Measurements from ENCODE around the gene RNF38. TPM values are rescaled to one million over a fixed set of nuclear protein-coding genes. Genes with fewer than 3 reads are reported as not detected.
A peak's percentile ranks its signal among the peaks of the same experiment; 100 is the strongest.
"Not testable (repeated sequence)": the region's sequence is repeated elsewhere in the genome, so short reads cannot be mapped to it uniquely, and the experiment has no call there.

The RNF38 gene
- total RNA-seq, 6 experiments from 2014 or later = 6.8 to 13.5 (median 11.9) TPM

DNA sequence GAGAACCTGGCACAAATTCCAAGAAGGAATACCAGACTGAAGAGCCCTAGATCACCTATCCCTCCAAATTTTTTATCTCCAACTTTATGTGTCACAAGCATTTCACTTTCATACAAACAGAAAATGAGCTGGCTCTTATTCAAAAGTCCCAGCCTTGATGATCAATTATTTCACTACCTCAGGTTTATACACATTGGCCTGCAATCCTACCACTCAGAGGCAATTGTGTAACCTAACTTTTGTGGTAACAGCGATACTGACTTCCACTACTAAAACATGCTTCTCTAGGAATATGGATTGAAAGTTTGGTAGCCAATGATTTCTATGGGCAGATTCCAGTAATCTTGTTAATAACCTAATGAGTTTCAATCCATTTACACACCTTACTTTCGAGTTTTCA, 10.5 kb downstream of the RNF38 start:
- TF ChIP-seq, protein P1, sequence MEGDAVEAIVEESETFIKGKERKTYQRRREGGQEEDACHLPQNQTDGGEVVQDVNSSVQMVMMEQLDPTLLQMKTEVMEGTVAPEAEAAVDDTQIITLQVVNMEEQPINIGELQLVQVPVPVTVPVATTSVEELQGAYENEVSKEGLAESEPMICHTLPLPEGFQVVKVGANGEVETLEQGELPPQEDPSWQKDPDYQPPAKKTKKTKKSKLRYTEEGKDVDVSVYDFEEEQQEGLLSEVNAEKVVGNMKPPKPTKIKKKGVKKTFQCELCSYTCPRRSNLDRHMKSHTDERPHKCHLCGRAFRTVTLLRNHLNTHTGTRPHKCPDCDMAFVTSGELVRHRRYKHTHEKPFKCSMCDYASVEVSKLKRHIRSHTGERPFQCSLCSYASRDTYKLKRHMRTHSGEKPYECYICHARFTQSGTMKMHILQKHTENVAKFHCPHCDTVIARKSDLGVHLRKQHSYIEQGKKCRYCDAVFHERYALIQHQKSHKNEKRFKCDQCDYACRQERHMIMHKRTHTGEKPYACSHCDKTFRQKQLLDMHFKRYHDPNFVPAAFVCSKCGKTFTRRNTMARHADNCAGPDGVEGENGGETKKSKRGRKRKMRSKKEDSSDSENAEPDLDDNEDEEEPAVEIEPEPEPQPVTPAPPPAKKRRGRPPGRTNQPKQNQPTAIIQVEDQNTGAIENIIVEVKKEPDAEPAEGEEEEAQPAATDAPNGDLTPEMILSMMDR (IDR thresholded peaks at IDR 0.05) = no peak
- TF ChIP-seq POLR2A (IDR thresholded peaks at IDR 0.05) = no peak
- ATAC-seq = peak; percentile 59 to 81 (median 66)
- Histone ChIP-seq H3K4me1 (peaks cover 0 to 11% (median 3%) of the 10 kb centered on the region in 4 donors), H3K36me3 (peaks cover 0 to 4% (median 0%) of the 10 kb centered on the region in 4 donors), H3K9me3 (no peaks in the 10 kb centered on the region), H3K4me3 (no peak overlapping the region), H3K27me3 (no peaks in the 10 kb centered on the region), H3K27ac (no peak overlapping the region)
- 29% methylated on average over 2 of the region's 2 CpGs for WGBS (ENCODE audit: insufficient coverage, low coverage, low lambda C conversion rate, missing lambda C conversion rate)
- intact Hi-C loops (cut with DNase I) = no loop called here
- no peak for DNase-seq

DNA sequence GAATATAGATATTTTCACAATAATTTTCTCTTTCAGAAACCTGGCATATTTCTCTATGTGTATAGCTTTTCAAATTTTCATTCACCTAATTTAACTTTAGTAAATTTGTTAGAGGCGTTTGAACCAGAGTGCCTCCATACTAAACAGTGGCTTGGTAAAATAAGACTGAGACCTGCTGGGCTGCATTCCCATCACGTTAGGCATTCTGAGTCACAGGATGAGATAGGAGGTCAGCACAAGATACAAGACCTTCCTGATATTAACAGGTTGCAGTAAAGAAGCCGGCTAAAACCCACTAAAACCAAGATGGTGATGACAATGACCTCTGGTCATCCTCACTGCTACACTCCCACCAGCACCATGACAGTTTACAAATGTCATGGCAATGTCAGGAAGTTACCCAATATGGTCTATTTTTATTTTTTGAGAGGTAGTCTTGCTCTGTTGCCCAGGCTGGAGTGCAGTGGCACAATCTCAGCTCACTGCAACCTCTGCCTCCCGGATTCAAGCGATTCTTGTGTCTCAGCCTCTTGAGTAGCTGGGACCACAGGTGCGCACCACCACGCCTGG, 13.6 kb downstream of the RNF38 start:
- 71% methylated on average over 7 of the region's 7 CpGs for WGBS (ENCODE audit: insufficient coverage, low coverage, low lambda C conversion rate, missing lambda C conversion rate)
- ATAC-seq; H3K27ac ChIP-seq; intact Hi-C loops (cut with DNase I); DNase-seq; H3K36me3 ChIP-seq; H3K4me3 ChIP-seq; H3K9me3 ChIP-seq; H3K27me3 ChIP-seq: not testable (repeated sequence)
- H3K4me1 ChIP-seq = peaks cover 0 to 11% (median 3%) of the 10 kb centered on the region in 4 donors

DNA sequence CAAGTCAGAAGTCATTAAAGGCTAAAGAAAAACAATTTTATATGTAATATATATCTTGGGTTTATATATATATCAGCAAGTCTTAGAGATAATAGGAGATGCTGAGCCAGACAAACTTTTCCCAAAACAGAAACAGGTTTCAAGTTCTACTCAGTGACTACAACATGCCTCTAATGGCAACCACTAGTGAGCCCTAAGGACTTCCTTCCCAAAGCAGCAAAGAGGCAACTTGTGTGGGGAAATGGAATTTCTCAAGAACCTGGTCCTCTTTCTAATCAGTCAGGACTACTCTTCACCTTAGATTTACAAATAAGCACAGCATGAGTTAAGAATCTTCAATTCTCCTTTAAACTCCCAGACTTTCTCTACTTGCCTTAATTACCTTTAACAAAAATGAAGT, 17.6 kb downstream of the RNF38 start:
- ATAC-seq = no peak
- Histone ChIP-seq H3K27me3 (no peaks in the 10 kb centered on the region), H3K4me1 (no peaks in the 10 kb centered on the region), H3K4me3 (no peak overlapping the region), H3K36me3 (no peaks in the 10 kb centered on the region), H3K9me3 (no peaks in the 10 kb centered on the region), H3K27ac (no peak overlapping the region)
- no peak for TF ChIP-seq POLR2A (IDR thresholded peaks at IDR 0.05)
- TF ChIP-seq, protein P1 (IDR thresholded peaks at IDR 0.05) = no peak
- no peak for DNase-seq
- intact Hi-C loops (cut with DNase I) = no loop called here

DNA sequence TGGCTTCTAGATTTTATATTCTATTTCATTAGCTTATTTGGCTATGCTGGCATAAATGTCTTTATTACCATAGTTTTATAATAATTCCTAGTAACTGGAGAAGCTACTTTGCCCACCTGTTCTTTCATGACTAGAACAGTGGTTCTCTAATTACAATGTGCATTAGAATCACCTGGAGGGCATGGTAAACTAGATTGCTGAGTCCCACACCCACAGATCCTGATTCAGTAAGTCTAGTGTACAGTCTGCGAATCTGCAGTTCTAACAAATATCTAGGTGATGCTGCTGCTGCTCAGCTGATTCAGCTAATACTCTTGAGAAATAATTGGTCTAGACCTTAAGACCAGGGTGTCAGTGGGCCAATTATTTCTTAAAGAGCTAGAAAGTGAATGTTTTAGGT, 35.5 kb downstream of the RNF38 start:
- intact Hi-C loops (cut with DNase I) = no loop called here
- no peak overlapping the region for H3K27ac ChIP-seq

DNA sequence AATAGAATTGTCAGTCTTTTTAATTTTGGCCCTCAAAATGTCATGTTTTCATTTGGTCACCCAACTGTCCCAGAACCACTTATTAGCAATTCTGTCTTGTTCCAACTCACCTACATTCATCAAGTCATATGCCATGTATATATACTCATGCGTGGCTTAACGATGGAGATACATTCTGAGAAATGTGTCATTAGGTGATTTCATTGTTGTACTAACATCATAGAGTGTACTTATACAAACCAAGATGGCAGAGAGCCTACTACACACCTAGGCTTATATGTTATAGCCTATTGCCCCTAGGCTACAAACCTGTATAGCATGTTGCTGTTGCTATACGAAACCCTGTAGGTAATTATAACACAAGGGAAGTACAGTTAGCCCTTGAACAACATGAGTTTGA, 36.6 kb downstream of the RNF38 start:
- Histone ChIP-seq H3K4me3 (no peak overlapping the region), H3K36me3 (peaks cover 0 to 9% (median 5%) of the 10 kb centered on the region in 4 donors), H3K27ac (no peak overlapping the region), H3K4me1 (no peaks in the 10 kb centered on the region), H3K9me3 (no peaks in the 10 kb centered on the region), H3K27me3 (no peaks in the 10 kb centered on the region)
- no peak for DNase-seq
- no CpG with 5 or more reads among the region's 3 CpGs for WGBS (ENCODE audit: insufficient coverage, low coverage, low lambda C conversion rate, missing lambda C conversion rate)
- intact Hi-C loops (cut with DNase I) = no loop called here
- ATAC-seq = no peak
- TF ChIP-seq, protein P1 (IDR thresholded peaks at IDR 0.05) = no peak
- TF ChIP-seq POLR2A (IDR thresholded peaks at IDR 0.05) = no peak

More for the DNA sequence above, 35.5 kb downstream of the RNF38 start:
- DNase-seq (no peak), ATAC-seq (no peak)
- no peaks in the 10 kb centered on the region for H3K9me3 ChIP-seq
- peaks cover 0 to 19% (median 7%) of the 10 kb centered on the region in 4 donors for H3K36me3 ChIP-seq
- no peaks in the 10 kb centered on the region for H3K27me3 ChIP-seq
- H3K4me1 ChIP-seq = no peaks in the 10 kb centered on the region
- no peak for TF ChIP-seq POLR2A (IDR thresholded peaks at IDR 0.05)
- TF ChIP-seq, protein P1 (IDR thresholded peaks at IDR 0.05) = no peak
- no peak overlapping the region for H3K4me3 ChIP-seq
- 80% methylated on average over 1 of the region's 1 CpG for WGBS (ENCODE audit: insufficient coverage, low coverage, low lambda C conversion rate, missing lambda C conversion rate)
